ENCODE data around the gene IGF2BP3. TPM values are rescaled to one million over a fixed set of nuclear protein-coding genes. Genes with fewer than 3 reads are reported as not detected.

The IGF2BP3 gene
- total RNA-seq, 1 donor from 2014 or later, result not detected

DNA sequence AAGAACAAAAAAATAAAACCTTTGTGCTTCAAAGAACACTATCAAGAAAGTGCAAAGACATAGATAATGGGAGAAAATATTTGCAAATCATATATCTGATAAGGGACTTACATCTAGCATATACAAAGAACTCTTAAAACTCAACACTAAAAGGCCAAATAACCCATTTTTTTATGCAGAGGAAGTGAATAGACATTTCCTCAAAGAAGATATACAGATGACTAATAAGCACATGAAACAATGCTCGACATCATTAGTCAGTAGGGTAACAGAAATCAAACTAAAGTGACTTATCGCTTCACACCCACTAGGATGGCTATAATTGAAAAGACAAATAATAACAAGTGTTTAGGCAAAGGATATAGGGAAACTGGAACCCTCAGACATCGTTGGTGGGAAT, 93.2 kb downstream of the IGF2BP3 start:
- Histone ChIP-seq H3K9me3 (no peaks in the 10 kb centered on the region), H3K4me1 (no peaks in the 10 kb centered on the region), H3K27ac (no peak overlapping the region), H3K4me3 (no peak overlapping the region), H3K27me3 (no peaks in the 10 kb centered on the region), H3K36me3 (no peaks in the 10 kb centered on the region)
- intact Hi-C loops (cut with DNase I), result no loop called here
- TF ChIP-seq, protein P1, sequence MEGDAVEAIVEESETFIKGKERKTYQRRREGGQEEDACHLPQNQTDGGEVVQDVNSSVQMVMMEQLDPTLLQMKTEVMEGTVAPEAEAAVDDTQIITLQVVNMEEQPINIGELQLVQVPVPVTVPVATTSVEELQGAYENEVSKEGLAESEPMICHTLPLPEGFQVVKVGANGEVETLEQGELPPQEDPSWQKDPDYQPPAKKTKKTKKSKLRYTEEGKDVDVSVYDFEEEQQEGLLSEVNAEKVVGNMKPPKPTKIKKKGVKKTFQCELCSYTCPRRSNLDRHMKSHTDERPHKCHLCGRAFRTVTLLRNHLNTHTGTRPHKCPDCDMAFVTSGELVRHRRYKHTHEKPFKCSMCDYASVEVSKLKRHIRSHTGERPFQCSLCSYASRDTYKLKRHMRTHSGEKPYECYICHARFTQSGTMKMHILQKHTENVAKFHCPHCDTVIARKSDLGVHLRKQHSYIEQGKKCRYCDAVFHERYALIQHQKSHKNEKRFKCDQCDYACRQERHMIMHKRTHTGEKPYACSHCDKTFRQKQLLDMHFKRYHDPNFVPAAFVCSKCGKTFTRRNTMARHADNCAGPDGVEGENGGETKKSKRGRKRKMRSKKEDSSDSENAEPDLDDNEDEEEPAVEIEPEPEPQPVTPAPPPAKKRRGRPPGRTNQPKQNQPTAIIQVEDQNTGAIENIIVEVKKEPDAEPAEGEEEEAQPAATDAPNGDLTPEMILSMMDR (IDR thresholded peaks at IDR 0.05), result no peak
- no peak for DNase-seq (ENCODE audit: low spot score in 2 of 2)

DNA sequence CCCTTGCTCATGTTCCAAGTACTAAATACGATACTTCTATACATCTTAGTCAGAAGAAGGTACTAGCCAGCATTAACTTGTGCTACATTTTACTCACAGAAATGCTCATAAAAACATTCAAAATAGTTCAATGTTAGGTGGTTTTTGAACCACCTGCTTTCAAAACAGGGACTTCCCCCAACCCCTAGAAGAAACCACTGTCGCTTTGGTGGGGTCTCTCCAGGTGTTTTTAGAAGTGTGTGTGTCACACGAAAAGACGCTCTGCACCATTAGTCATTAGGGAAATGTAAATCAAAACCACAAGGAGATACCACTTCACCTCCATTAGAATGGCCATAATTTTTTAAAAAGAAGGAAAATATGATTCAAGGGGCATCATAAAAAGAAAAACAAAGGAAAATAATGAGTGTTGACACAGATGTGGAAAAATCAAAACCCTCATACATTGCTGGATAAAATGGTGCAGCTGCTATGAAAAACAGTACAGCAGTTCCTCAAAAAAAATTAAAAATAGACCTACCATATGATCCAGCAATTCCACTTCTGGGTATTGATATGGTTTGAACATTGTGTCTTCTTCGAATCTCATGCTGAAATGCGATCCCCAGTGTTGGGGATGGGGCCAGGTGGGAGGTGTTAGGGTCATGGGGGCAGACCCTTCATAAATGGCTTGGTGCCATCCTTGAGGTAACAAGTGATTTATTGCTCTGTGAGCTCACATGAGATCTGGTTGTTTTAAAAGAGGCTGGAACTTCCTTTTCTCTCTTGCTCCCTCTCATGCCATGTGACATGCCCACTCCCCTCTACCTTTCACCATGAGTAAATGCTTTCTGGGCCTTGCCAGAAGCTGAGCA, 96.9 kb downstream of the IGF2BP3 start:
- TF ChIP-seq, protein P1 (IDR thresholded peaks at IDR 0.05), result no peak
- H3K9me3 ChIP-seq, result no peaks in the 10 kb centered on the region
- H3K27me3 ChIP-seq, result no peaks in the 10 kb centered on the region
- no peak overlapping the region for H3K27ac ChIP-seq
- no peak overlapping the region for H3K4me3 ChIP-seq
- DNase-seq (ENCODE audit: low spot score in 2 of 2), result no peak
- no peaks in the 10 kb centered on the region for H3K4me1 ChIP-seq
- intact Hi-C loops (cut with DNase I), result no loop called here
- H3K36me3 ChIP-seq, result no peaks in the 10 kb centered on the region

DNA sequence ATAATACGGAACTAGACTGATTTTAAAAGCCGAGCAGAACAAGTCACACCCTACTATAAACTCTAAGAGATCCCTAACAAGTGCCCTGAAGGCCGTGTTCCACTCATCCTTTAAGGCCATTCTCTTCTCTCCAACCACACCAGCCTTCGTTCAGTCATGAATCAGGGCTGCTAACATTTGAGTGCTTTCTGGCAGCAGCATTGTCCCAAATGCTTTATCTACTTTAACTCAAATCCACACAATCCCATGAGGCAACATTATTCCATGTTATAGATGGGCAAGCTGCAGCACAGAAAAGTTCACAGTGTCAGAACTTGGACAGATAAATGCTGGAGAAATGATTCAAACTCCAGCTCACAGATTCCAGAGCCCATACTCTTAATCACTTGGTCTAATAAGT, 97.7 kb downstream of the IGF2BP3 start:
- no peak overlapping the region for H3K27ac ChIP-seq
- H3K4me3 ChIP-seq, result no peak overlapping the region
- intact Hi-C loops (cut with DNase I), result no loop called here
- no peaks in the 10 kb centered on the region for H3K4me1 ChIP-seq
- DNase-seq (ENCODE audit: low spot score in 2 of 2), result no peak
- H3K9me3 ChIP-seq, result no peaks in the 10 kb centered on the region
- H3K27me3 ChIP-seq, result no peaks in the 10 kb centered on the region
- TF ChIP-seq, protein P1 (IDR thresholded peaks at IDR 0.05), result no peak
- no peaks in the 10 kb centered on the region for H3K36me3 ChIP-seq

GRCh38 chr7:23371654-23372053, 98.6 kb downstream of the IGF2BP3 start:
- TF ChIP-seq, protein P1 (IDR thresholded peaks at IDR 0.05), result no peak
- no peak overlapping the region for H3K4me3 ChIP-seq
- H3K9me3 ChIP-seq, result no peaks in the 10 kb centered on the region
- no peak overlapping the region for H3K27ac ChIP-seq
- no peak for DNase-seq (ENCODE audit: low spot score in 2 of 2)
- H3K4me1 ChIP-seq, result no peaks in the 10 kb centered on the region
- intact Hi-C loops (cut with DNase I), result no loop called here
- no peaks in the 10 kb centered on the region for H3K36me3 ChIP-seq
- no peaks in the 10 kb centered on the region for H3K27me3 ChIP-seq

DNA sequence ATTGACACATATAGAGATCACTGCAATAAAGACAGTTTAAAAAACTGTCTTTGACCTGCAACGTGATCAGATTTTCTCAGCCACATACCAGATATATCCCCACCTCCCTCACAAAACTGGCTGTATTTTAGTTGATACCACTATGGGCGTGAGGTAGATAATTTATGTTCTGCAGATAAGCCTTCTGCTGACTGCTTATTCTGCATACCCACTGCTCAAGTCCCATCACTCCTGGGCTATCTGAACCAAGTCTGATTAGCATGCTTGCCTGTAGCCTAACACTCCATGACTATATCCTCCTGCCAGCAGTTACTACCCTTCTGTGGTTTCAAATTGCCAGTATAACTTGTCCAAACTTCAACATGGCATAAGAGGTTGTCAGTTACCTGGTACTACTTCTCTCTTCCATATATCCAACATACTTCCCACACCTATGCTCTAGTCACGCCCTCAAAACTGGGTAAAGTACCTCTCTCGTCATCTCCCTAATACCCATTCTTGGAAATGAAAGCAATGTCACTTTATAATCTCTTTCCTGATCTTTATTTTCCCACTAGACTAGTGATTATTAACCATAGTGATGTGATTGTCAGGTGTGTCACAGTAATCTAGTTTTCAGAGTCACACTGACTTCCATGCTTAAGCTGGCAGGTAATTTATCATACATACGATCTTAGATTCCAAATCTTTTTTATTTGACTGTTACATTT, 100.4 kb downstream of the IGF2BP3 start:
- intact Hi-C loops (cut with DNase I), result no loop called here
- TF ChIP-seq, protein P1 (IDR thresholded peaks at IDR 0.05), result no peak
- Histone ChIP-seq H3K27me3 (no peaks in the 10 kb centered on the region), H3K36me3 (no peaks in the 10 kb centered on the region), H3K9me3 (no peaks in the 10 kb centered on the region), H3K27ac (no peak overlapping the region), H3K4me3 (no peak overlapping the region), H3K4me1 (no peaks in the 10 kb centered on the region)
- DNase-seq (ENCODE audit: low spot score in 2 of 2), result no peak

Data from ascending aorta (tissue), 2 donors.